ENCODE data around the gene FARP1.

The FARP1 gene

DNA sequence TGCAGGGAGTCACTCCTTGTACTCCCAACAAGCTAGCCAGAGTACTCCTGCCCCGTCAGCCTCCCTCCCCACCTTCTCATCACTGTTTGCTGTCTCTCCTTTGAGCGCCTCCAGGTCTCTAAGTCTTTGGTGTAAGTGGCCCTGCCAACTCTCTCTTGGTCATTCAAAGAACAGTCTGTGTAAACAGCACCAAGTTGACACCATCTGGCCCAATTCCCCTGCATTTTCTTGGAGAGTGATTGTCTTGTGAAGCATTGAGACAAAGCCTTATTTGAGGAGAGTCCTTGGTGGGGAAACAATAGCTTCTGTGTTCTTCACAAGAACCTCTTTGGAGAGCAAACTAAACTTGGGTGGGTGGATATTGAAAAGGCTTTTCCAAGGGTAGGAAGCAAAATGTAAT lies 148.8 kb downstream of the FARP1 start:
- DNase-seq = no peak

DNA sequence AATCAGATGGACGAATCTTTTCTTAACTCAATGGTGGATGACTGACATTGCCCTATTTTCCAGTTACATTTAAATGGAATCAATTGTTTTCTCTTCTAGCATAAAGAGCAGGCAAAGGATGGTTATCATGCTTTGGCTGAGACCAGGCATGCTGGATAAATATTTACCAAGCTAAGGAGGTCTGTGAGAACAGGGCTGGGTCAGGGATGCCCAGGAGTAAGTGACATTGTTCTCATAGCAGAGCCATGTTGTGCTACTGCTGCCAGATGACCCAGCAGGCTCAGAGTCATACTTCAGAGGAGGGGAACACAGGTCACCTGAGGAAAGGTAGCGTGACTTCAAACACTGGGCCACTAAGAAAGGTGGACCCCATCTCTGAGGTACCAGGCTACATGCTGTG lies 150.2 kb downstream of the FARP1 start:
- DNase-seq = no peak

DNA sequence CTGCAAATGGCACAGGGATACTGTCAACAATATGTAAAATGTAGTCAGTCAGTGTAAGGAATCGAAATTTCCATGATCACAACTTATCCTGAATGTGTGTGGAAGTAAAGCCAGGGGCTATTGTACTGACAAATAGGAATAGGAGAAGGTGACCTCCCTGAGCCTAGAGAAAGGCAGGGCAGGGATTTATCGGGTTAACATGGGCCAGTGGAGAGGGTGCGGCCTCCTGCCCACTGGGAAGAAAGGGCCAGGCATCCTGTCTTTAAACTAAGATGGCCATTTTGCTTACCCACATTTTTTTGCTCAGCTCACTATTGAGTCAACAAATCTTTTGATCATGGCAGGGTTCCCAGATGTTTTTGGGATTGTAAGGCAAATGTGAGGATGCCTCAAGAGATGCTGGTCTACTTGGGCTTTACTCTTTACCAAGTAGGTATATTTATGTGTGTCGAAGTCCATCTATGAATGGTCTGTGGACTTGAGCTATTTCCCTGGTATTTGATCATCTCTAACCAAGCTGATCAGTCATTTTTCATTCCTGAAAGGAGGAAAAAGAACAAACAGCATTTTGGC lies 150.8 kb downstream of the FARP1 start:
- DNase-seq = no peak

DNA sequence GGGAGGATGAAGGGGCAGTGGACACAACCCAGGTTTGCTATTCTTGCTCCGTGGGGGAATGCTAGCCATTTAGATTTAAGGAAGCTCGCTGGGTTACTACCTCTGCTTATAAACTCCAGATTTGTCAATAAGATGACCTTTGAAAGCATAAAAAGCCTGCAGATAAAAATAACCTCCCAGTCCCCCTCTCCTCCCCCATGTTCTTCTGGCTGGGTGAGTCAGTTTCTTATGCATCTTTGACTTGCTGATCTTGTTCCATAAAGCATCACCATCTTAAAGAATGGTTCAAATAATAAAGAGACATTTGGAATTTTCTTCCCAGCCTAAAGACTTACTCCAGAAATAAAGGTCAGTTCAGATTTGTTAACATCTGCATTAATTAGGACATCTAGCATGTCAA lies 152.5 kb downstream of the FARP1 start:
- no peak for DNase-seq

DNA sequence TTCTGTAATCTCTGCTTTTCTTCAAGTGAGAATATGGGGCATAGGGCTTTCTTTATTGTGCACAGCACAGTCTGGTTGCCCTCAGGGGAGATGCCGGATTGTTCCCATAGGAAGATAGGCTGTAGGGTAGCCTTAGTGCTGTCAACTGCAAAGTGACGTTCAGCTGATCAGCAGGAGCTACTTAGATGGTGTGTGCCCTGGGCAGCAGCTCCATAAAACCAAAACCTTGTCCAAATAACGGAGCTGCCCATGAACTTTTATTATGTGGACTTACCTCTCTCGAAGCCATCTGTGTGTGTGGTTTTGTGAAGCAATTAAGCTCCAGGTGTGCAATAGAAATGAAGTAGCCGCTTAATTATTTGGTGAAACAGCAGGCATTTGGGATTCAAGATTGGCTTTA lies 154.2 kb downstream of the FARP1 start:
- DNase-seq = no peak

DNA sequence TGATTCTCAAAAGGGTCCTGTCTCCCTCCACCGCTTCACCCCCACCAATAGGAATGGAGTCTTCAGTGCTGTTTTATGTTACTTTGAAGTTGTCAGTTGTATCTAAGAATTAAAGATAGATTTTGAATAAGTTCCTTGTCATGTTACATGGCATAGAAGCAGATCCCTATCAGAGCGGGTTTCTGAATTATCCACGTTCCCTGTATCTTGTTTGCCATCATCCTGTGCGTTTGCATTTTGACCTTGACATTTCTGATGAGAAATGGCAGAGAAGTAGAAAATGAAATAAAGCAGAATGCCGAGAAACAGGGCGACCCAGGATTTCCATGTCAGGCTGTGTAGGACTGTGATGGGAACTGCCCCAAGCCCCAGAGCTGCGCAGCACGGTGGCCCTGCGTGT lies 154.9 kb downstream of the FARP1 start:
- DNase-seq = no peak

DNA sequence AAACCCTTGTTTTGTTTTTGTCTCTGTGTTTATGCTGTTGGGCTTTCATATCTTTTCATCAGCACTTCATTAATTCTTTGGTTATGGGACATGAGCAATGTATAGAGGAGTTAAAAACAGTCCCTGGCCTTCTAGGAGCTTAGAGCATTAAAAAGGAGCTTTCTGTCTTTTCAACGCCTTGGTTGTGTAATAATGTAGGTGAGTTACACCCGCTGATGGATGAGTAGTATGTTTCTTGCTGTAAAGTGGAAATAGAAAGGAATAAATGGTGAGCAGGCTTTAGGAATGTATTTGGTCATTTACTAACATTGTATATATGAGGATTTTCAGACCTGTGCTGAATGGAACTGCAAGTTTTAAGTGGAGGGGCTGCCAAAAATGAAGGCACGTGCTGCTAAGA lies 155.7 kb downstream of the FARP1 start:
- no peak for DNase-seq

DNA sequence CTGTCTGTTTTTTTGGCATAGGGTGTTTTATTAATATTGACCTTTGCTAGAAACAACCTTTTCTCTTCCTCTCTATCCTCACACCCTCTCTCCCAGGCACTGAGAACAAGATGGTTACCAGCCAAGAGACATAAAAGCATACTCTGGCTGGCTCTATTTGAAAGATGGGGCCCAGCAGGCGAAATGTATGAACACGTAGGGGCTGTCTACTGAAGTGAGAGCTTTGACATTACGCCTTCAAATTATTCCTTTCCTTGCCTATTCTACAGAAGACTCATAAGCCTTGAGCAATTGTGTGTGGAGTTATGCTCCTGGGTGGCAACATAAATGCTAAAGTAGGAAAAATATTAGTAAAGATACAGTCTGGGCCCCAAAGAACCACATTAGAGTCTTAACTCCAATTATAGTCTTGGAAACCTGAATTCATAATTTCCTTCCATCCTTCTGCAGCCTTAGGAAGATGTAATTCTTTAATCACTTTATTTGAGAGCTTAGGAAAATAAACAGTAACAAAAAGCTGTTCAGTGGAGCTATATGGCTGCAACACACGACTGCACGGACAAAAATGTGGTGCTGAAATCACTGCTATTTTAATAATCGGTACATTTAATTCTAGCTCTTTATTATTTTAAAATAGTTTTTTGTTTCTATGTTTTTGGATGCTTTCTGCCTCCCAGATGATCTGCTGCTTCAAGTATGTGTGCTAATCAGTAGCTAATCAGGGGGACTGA lies 156.5 kb downstream of the FARP1 start:
- DNase-seq = no peak

DNA sequence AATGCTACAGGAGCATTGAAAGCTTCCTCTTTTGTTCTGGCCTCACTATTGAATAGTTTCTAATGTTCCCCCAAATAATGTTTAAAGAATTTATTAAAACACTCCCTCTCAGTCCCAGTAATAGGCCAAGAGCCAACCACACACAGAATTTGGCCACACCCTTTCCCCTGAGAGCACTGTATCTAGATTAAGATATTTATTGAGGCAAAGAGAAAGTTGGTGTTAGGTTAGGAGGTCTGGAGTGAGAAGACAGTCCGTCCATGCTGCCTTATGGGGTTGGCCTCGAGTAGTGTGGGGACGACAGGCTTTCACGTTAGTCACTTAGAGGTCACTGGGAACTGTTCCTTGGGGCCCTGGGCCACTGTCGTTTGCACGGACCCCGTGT lies 157.1 kb downstream of the FARP1 start:
- no peak for DNase-seq

DNA sequence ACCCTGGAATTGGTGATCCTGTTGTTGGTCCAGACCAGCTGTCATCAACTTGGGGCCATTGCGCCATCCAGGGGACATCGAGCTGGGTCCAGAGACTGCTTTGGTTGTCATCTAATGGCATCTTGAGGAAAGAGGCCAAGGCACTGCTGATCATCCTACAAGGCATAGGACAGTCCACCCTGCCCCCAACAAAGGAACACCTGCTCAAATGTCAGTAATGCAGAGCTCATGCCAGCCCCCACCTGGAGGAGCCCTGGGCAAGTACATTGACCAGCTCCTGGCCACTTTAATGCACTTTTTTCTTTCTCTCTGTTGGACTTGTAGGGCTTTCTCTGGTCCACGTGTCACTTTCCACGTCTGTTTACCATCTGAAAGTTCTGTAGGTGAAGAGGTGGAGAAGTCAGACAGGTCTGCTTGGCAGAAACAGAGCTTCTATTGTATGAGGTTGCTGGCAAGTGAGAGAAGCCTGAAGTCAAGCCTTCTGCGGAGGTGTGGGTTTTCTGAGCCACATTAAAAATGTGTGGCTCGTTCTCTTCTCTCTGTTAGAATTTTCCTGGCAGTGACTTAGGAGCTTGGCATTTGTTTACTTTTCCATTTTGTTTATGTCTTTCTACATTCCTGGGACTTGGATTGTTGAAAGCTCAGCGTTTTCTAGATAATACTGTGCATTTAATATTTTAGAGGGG lies 158.2 kb downstream of the FARP1 start:
- no peak for DNase-seq

DNA sequence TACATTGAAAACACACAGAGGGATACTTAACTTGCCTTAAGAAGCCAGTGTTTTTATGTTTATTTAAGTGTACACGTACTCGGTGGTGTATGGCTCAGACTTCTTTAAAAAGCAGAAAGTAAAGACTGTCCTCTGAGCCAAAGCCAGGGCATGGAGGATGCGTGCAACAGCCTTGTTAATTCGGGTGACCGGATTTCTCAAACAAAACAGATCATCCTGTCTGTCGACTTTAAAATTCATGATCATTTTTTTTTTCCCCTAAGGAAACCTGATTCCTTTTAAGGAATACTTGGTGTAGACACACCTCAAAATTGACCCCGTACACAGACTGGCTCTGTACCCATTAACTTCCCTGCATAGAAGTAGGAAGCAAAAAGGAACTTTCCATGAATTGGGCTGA lies 158.8 kb downstream of the FARP1 start:
- no peak for DNase-seq

DNA sequence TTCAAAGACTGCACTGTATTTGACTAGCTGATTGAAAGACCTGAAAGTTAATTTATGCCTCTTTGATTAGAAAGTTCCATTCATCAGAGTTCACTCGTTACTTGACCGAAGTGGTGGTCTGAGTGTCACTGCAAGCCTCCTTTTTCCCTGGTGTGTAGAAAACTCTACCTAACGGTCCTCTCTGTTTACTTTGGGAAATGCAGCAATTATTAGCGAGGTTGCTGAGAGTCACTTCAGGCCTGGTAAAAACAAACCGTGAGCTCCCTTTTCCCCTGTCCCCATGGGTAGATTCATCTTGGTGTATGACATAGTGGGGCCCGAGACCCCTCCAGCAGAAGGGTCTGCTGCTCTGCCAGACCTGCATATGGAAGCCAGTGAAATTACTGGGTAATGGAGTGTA lies 161.0 kb downstream of the FARP1 start:
- no peak for DNase-seq

DNA sequence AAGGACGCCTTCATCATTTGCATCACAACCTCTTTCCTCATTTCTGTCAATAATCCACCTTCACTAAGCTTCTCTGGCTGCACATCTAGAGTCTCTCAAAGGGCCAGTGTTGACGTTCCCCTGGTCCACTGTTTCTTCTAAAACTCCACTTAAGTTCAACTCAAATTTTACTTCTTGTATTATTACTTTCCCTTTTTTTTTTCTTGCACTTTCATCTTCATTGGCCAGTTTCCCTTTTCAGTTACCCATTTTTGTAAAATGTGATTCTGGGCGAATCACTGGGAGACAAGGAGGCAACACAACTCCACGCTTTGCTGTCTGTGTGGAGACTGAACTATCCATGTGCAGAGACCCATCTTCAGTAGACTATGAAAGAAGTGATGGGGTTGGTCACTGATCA lies 162.8 kb downstream of the FARP1 start:
- no peak for DNase-seq

DNA sequence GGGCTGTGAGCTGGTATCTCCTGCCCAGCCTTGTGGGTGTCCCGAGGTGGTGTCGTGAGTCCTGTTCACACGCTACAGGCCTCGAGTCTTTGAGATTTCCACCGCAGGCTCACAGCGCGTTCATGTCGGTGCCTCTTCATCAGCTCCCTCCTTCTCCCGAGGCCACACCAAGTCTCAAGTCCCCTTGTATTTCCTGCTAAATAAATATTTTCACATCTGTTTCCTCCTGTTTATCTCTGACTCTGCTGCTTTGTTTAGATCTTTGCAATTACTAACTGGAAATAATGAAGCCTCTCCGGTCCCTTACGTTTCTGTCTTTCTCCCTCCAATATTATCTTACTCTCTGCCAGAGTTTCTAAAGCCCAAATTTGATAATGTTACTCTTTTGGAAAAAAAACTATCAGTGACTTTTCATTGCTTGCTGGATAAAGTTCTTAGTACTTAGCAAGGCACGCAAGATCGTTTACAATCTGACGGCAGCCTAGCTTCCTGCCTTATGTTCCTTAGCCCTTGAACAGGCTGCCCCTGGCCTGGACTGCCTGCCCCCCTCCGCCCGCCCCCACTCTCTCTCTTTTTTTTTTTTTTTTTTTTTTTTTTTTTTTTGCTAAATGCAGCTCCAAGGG lies 164.7 kb downstream of the FARP1 start:
- no peak for DNase-seq

DNA sequence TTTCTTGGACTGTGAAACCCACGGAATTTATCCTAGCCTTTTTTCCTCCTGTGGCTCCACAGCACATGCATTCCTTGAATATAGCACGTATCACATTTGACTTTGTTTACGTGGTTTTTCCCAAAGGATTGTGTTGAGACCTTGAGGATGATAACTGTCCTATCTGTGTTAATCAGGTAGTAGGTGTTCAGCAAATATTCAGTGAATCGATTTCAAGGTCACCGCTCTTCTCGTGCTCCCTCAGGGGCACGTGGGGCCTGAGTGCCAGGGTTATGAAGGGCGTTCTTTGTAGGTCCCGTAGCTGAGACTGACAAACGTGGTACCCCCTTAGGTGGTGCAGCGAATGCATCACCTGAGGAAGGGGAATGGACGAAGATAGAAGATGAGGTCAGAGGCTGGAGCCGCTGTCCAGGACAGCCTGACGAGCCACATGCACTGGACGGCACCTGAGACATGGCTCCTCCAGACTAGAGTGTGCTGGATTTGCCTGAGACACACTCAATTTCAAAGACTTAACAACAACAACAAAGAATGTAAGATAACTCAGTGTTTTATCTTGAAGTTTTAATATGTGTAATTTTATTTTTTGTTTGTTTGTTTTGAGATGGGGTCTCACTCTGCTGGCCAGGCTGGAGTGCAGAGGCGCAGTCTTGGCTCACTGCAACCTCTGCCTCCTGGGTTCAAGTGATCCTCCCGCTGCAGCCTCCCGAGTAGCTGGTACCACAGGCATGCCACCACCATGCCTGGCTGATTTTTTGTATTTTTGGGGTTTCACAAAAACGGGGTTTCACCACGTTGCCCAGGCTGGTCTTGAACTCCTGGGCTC lies 165.4 kb downstream of the FARP1 start:
- no peak for DNase-seq

DNA sequence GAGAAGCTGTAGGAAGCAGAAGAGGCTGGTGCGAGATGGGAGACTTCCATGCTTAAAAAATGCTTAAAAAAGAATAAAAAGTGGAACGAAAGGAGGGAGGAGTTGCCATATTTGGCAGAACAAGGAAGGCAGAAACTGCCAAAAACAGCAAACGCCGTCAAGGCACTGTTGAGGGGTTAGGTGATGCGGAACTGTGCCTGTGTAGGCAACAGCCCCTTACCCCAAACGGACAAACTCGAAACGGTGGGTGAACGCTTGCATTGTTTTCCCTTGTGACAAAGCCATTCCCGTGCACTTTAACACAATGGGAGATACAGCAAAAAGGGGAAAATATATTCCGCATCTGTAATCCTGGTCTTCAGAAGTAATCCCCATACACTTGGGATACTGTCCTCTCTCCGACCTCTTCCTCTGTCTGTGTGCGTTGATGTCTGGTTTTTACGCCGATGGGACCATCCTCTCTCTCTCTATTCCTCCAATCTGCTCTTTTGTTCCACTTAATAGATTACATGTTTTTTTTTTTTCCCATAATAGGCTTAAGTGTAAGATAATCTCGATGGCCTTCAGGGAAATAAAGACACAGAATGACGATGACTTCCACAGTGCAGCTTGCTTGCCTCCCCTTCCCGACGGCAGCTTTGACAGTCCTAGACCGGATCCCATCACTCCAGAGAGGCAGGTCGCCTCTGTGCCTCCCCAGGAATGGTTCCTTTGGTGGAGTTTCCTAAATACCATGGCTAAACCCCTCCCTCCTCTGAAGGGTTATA lies 166.9 kb downstream of the FARP1 start:
- DNase-seq = no peak

DNA sequence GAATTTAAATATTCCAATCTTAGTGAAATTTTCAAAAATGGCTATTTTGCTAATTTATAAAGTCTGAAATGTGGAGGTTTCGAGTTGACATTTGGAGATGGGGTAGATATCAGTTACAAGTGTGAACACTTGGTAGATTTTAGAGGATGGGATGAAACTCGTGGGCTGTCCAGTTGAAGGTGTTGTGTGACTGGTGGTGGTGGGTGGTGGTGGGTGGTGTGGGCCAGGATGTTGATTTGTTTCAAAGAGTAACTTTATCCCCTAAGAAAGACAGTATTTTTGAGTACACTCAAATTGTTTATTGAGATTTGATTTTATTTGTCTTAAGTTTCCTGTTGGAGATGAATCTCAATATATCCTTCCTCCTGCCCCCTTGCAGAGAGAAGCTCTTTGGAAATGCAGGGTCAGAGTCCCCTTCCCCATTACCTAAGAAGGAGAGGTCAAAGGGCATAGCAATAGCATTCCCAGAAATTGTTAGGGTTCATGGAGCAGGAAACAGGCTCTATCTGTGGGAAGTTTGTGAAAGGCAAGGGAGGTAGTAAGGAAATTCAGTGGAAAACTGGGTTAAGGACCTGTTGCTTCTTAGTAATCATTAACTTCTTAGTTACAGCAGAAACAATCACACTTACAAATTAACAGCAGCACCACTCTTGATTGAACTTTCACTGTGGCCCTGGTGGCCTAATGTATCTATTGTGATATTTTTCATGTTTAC lies 167.7 kb downstream of the FARP1 start:
- DNase-seq = no peak

DNA sequence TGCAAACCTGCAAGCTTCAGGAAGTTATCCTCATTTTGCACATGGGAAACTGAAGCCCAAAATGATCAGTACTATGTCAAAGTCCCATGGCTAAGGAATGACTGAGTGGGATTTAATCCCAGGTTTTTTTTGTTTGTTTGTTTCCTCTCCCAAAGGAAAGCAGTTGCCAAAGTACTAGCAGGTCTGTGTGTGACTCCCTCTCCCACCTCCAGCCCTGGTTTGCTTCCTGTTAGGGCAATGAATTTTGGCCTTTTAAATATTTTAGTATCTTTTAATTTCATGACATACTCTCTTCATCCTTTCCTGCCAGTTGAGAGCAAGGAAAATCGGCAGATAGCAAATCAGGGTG lies 168.3 kb downstream of the FARP1 start:
- DNase-seq = no peak

DNA sequence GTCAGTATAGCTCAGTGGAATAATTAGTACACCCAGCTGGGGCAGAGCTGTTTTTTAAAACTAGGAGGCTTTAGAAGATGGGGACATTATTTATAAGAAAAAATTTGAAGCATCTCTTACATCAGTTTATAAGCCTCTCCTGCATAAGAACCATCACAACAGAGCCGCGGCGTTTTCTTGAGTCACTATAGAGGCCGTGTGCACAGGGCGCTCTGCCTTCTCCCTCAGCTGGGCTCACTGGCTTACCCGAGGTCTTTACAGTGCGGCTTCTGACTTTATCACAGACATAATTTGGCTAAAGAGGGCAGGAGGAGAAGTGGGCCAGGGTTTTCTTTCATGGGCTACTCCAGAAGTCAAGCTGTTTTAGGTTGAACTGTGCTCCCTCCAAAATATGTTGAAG lies 169.7 kb downstream of the FARP1 start:
- DNase-seq = no peak

DNA sequence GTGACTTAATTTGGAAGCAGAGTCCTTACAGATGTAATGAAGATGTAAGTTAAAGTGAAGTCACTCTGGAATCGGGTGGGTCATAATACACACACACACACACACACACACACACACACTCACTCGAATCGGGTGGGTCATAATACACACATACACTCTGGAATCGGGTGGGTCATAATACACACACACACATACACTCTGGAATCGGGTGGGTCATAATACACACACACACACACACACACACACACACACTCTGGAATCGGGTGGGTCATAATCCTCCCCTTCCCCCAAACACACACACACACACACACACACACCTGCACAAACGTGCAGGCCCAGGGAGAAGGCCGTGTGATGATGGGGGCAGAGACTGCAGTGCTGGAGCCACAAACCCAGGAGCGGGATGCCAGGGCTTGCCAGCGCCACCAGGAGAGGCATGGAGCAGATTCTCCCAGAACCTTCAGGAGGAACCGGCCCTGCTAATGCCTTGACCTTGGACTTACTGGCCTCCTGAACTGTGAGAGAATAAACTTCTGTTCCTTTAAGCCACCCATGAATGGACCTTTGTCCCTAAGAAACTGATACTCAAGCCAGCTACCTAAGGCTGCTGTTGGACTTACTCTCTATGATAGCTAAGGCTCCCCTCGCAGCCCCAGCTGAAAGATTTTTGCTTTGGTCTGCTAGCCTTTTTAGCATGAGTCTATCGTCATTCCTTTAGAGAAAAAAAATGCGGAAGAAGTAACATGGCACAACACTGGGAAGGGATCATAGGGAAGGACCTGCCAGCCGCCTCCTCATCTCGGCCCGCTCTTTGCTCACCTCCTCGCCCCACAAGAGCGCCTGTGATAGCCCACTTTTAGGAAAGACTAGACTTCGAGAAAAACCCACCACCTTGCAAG lies 170.4 kb downstream of the FARP1 start:
- DNase-seq = no peak

DNA sequence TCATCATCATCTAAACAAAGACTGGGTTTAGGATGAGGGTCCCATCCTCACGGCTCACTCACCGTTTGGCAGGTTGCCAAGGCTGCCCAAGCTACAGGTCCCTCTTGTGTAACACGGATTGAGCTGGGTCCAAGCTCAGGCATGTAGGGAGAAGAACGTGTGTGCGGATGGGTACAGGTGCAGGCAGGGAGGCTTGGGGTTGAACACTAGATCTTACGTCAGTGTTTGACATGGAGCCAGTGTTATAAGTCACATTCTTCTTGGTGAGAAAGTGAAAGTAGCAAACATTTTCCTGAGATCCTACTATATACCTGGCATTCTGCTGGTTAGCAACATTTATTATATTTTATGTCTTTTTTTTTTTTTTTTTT lies 171.0 kb downstream of the FARP1 start:
- DNase-seq = no peak

Data from NCI-H226 (cell line).